Activated CD4-positive, alpha-beta T cell treated with anti-CD3 and anti-CD28 coated beads for 36 hours (primary cell): ENCODE data around the gene TREH. TPM values are rescaled to one million over a fixed set of nuclear protein-coding genes. Genes with fewer than 3 reads are reported as not detected.
"Not testable (repeated sequence)": the region's sequence is repeated elsewhere in the genome, so short reads cannot be mapped to it uniquely, and the experiment has no call there.

ENCODE experiments used
- ATAC-seq: fragments of 200-7000 bp; cut with Tn5 transposase; one replicate; pipeline ENCODE4 v1.10.0; 2021; ENCODE audit warnings: mild to moderate bottlenecking, moderate library complexity
- CTCF ChIA-PET: fragments of 350-600 bp; sonication (Branson Sonifier 250); formaldehyde crosslinking; loops from one replicate; lab custom pipeline; 2021; ENCODE audit warnings: antibody characterized with exemption; lab: Charles Lee
- POLR2A ChIA-PET: fragments of 350-600 bp; sonication (Branson Sonifier 250); formaldehyde crosslinking; loops from one replicate; lab custom pipeline; 2021; ENCODE audit warnings: antibody characterized with exemption, inconsistent platforms; lab: Charles Lee
- DNase-seq: peaks from one replicate; pipeline ENCODE4 v3.0.0-alpha.2; 2020
- H3K27ac Mint-ChIP-seq: one replicate; pipeline ENCODE4 v1.8.0; 2021; ENCODE audit warnings: mixed read lengths
- H3K27me3 Mint-ChIP-seq: one replicate; pipeline ENCODE4 v1.8.0; 2021; ENCODE audit warnings: mixed read lengths
- H3K36me3 Mint-ChIP-seq: one replicate; pipeline ENCODE4 v1.8.0; 2021; ENCODE audit warnings: low read depth, mixed read lengths
- H3K4me1 Mint-ChIP-seq: one replicate; pipeline ENCODE4 v1.8.0; 2021; ENCODE audit warnings: mixed read lengths
- H3K4me3 Mint-ChIP-seq: one replicate; pipeline ENCODE4 v1.8.0; 2021; ENCODE audit warnings: mild to moderate bottlenecking, moderate library complexity, mixed read lengths
- H3K9me3 Mint-ChIP-seq: one replicate; pipeline ENCODE4 v1.8.0; 2021; ENCODE audit warnings: low read depth, mixed read lengths
- intact Hi-C, 2 experiments: fragments of 100-400 bp; cut with DNase I in 1 of 2; cut with micrococcal nuclease in 1 of 2; formaldehyde crosslinking; loops; one replicate each; pipeline versions ENCODE4 v1.14.2 to v1.15.1; 2022 to 2024; cut with DNase I, micrococcal nuclease
- total RNA-seq, 2 experiments: library from RNA; stranded (reverse); gene quantifications; one replicate each; pipeline ENCODE4 v1.2.3, GENCODE V29; 2021

Gene TREH
- total RNA-seq, 2 experiments from 2014 or later, result not detected

DNA sequence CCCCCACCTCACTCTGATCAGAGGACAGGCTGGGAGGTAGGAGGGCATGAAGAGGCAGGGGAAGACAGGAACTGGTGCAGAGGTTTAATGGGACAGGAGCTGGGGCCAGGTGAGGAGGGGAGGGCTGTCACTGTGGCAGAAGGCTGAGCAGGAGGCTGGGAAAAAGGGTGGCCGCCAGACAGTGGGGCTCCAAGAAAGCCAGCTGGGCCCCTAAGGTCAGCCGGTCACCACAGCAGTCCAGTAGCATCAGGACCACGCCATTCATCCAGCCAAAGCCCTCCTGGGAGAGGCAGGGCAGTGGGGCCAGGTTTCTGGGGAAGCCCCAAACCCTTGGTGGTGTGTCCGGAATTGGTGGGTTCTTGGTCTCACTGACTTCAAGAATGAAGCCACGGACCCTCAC is 8.5 kb upstream of the TREH start:
- CTCF ChIA-PET, result interaction anchor here (0.6 to 1.1 kb wide), 5 partner anchors 21 to 267 kb away, joined by 3 to 5 read pairs (median 3); partner anchors contain the start of gene CXCR5
- DNase-seq (no peak), ATAC-seq (no peak)
- Mint-ChIP-seq H3K4me3 (no peak overlapping the region), H3K27ac (no peak overlapping the region), H3K4me1 (peaks cover 33% of the 10 kb centered on the region), H3K36me3 (no peaks in the 10 kb centered on the region), H3K9me3 (no peaks in the 10 kb centered on the region), H3K27me3 (no peaks in the 10 kb centered on the region)
- intact Hi-C loops, result no loop called here
- POLR2A ChIA-PET, result no interaction called here

DNA sequence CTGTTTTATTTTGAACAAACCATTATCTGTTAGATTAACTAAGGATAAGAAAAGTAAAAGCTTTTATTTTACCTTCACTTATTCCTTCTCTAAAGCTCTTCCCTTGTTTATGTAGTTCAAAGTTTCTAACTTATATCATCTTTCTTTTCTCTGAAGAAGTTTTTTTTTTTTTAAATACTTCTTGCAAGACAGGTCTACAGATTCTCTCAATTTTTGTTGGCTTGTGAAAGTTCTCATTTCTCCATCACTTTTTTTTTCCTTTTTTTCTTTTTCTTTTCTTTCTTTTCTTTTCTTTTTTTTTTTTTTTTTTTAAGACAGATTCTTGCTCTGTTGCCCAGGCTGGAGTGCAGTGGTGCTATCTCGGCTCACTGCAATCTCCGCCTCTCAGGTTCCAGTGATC is 4.7 kb upstream of the TREH start:
- CTCF ChIA-PET, result interaction anchor here (0.6 to 0.8 kb wide), 3 partner anchors 23 to 514 kb away, joined by 3 to 7 read pairs (median 3); no protein-coding TSS in a partner anchor

DNA sequence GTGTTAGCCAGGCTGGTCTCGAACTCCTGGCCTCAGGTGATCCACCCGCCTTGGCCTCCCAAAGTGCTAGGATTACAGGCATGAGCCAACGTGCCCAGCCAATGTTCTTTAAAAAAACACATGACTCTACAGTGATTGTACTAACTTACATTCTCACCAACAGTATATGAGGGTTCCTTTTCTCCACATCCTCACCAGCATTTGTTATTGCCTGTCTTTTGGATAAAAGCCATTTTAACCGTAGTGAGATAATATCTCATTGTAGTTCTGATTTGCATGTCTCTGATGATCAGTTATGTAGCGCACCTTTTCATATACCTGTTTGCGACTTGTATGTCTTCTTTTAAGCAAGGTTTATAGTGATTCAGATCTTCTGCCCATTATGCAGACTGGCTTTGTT is 3.5 kb upstream of the TREH start:
- ATAC-seq, H3K27ac Mint-ChIP-seq, intact Hi-C loops, H3K4me3 Mint-ChIP-seq, H3K27me3 Mint-ChIP-seq, H3K4me1 Mint-ChIP-seq, H3K9me3 Mint-ChIP-seq, POLR2A ChIA-PET, DNase-seq, H3K36me3 Mint-ChIP-seq, CTCF ChIA-PET: not testable (repeated sequence)

More for the DNA sequence above, 4.7 kb upstream of the TREH start:
- peaks cover 6% of the 10 kb centered on the region for H3K4me1 Mint-ChIP-seq
- H3K27ac Mint-ChIP-seq, result no peak overlapping the region
- DNase-seq (no peak), ATAC-seq (no peak)
- H3K36me3 Mint-ChIP-seq, result no peaks in the 10 kb centered on the region
- H3K4me3 Mint-ChIP-seq, result no peak overlapping the region
- POLR2A ChIA-PET, result no interaction called here
- H3K9me3 Mint-ChIP-seq, result no peaks in the 10 kb centered on the region
- intact Hi-C loops, result no loop called here
- no peaks in the 10 kb centered on the region for H3K27me3 Mint-ChIP-seq

DNA sequence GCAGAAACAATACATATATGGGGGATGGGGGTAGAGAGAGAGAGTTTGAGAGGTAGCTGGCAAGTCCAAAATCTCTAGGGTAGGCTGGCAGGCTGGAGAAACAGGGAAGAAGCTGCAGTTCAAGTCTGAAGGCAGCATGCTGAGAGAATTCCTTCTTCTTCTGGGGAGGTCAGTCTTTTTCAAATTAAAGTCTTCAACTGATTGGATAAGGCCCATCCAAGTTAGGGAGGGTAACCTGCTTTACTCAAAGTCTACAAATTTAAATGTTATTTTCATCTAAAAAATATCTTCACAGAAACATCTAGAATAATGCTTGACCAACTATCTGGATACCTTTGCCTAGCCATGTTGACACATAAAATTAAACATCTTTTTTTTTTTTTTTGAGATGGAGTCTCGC is 2.9 kb upstream of the TREH start:
- POLR2A ChIA-PET, result no interaction called here
- Mint-ChIP-seq H3K9me3 (no peaks in the 10 kb centered on the region), H3K27ac (no peak overlapping the region), H3K27me3 (no peaks in the 10 kb centered on the region), H3K36me3 (no peaks in the 10 kb centered on the region), H3K4me1 (no peaks in the 10 kb centered on the region), H3K4me3 (no peak overlapping the region)
- intact Hi-C loops, result no loop called here
- DNase-seq (no peak), ATAC-seq (no peak)
- CTCF ChIA-PET, result interaction anchor here (0.6 kb wide), 1 partner anchor 305 kb away, joined by 4 read pairs; no protein-coding TSS in a partner anchor

DNA sequence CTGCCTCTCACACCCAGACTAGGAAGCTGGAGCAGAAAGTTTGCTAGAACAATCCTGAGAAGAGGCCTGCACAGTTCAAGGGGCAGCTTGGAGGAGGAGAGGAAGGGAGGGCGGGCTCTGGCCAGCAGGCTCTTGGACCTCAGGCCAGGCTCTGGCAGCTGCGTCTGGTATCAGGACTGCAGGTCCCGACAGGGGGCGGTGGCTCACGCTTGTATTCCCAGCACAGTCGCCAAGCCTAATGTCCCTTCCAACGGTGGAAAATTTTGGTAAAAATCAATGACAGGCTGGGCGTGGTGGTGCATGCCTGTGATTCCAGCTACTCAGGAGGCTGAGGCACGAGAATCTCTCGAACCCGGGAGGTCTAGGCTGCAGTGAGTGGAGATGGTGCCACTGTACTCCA is 542 bp downstream of the TREH start:
- not testable (repeated sequence) for DNase-seq
- CTCF ChIA-PET, result interaction anchor here (0.7 to 1.5 kb wide), 4 partner anchors 11 to 337 kb away, joined by 3 to 5 read pairs (median 3); no protein-coding TSS in a partner anchor

DNA sequence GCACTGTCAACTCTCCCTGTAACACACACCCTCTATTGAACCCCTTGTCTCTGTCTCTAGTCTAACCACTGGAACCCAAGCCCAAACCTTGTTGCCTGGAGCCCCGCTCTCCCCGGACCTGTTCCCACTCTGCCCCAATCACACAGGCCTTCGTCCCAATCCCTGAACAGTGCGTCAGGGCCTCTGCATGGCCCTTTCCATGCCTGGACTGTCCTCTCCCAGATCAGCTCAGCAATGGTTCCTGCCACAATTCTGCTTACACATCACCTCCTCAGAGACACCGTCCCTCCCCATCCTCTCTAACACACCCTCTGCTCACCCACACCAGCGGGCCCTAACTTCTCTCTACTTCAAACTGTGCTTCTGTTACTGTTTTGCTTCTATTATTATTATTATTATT is 1.5 kb downstream of the TREH start:
- intact Hi-C loops, result loop anchor here in 1 of 2 experiments (1.0 kb wide), 1 partner anchor 14 kb away; no protein-coding TSS in a partner anchor
- H3K9me3 Mint-ChIP-seq, result peaks cover 5% of the 10 kb centered on the region

More for the DNA sequence above, 542 bp downstream of the TREH start:
- H3K27ac Mint-ChIP-seq, H3K4me1 Mint-ChIP-seq, ATAC-seq, H3K36me3 Mint-ChIP-seq, H3K9me3 Mint-ChIP-seq, POLR2A ChIA-PET, H3K4me3 Mint-ChIP-seq, H3K27me3 Mint-ChIP-seq: not testable (repeated sequence)
- intact Hi-C loops, result loop anchor here in 1 of 2 experiments (1.0 kb wide), 1 partner anchor 13 kb away; no protein-coding TSS in a partner anchor

DNA sequence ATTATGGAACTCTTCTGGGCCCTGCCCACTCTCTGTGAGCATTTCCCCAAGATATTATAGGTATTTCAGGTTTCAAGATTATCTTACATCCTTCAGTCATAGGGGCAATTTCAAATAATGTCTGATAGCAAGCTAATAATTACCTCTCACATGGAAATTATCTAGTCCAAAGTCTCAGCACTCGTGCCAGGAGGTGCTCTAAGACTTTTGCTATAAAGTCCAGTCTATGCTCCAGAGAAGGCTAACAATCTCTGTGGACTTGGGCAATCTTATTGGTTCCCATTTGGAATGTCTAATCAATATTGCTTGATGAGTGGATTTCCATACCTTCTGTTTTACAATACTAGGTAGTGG is 5.4 kb downstream of the TREH start:
- H3K4me1 Mint-ChIP-seq, result no peaks in the 10 kb centered on the region
- peaks cover 10% of the 10 kb centered on the region for H3K9me3 Mint-ChIP-seq
- ATAC-seq, result no peak
- ChIA-PET POLR2A (no interaction called here), CTCF (interaction anchor here (1.0 kb wide), 1 partner anchor 15 kb away, joined by 3 read pairs; no protein-coding TSS in a partner anchor)
- H3K4me3 Mint-ChIP-seq, result no peak overlapping the region
- H3K27ac Mint-ChIP-seq, result no peak overlapping the region
- no peak for DNase-seq
- H3K27me3 Mint-ChIP-seq, result peaks cover 8% of the 10 kb centered on the region
- intact Hi-C loops, result no loop called here
- H3K36me3 Mint-ChIP-seq, result no peaks in the 10 kb centered on the region

More for the DNA sequence above, 1.5 kb downstream of the TREH start:
- no peak for ATAC-seq
- H3K27me3 Mint-ChIP-seq, result no peaks in the 10 kb centered on the region
- ChIA-PET CTCF (interaction anchor here (1.2 to 1.3 kb wide), 2 partner anchors 12 to 14 kb away, joined by 3 to 5 read pairs; no protein-coding TSS in a partner anchor), POLR2A (no interaction called here)
- H3K4me3 Mint-ChIP-seq, result no peak overlapping the region
- H3K27ac Mint-ChIP-seq, result no peak overlapping the region
- H3K36me3 Mint-ChIP-seq, result no peaks in the 10 kb centered on the region
- DNase-seq, result no peak
- H3K4me1 Mint-ChIP-seq, result no peaks in the 10 kb centered on the region

DNA sequence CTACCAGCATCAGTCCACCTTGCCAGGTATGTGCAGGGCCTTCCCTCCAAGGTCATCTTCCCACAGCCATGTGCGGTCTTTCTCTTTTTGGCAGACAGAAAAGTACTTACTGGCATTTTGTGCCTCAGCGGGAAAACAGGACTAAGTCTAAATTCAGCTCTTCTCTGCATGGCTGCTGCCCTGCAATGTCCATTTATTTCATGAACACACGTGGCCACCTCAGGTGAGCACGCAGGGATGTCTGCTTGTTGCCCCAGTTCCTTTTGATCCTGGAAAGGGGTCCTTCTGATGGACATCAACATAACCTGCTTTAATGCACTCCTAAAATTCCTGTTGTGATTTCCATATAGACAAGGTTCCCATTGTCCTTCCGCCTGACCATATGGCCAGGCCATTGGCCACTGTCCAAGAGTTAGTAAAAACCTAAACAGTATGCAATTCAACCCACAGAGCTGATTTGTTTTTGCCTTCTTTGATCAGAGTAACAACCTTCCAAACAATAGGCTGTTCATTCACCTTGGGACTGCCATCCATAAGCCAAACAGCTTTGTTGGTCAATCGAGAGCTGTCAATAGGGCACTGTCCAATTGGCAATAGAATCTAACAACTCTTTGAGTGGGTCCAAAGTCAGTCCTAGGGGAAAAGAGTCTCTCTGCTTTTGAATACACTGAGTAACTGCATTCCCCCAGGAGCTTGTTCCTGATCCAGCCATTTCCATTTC is 5.9 kb downstream of the TREH start:
- DNase-seq, result no peak
- Mint-ChIP-seq H3K36me3 (no peaks in the 10 kb centered on the region), H3K9me3 (peaks cover 10% of the 10 kb centered on the region), H3K27ac (no peak overlapping the region), H3K27me3 (peaks cover 8% of the 10 kb centered on the region), H3K4me1 (no peaks in the 10 kb centered on the region), H3K4me3 (no peak overlapping the region)
- CTCF ChIA-PET, result interaction anchor here (1.0 kb wide), 1 partner anchor 16 kb away, joined by 3 read pairs; no protein-coding TSS in a partner anchor
- intact Hi-C loops, result no loop called here
- POLR2A ChIA-PET, result no interaction called here
- ATAC-seq, result no peak

DNA sequence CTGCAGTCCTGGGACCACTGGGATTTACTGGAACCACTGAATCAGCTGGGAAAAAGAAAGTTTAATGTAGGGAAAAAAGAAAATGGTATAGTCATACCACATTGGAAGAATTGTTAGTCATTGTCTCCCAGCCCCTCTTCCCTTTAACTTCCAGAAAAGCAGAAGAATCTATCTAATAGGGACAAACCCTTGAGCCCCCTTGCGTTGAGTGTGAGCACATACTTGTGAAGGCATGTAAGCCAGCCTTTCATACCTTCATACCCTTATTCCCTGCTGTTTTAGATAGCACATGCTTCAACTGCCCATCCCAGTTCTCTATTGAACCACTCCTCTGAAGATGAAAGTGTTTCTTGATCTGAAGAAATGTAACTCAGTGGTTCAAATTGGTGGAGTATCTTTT is 6.6 kb downstream of the TREH start:
- Mint-ChIP-seq H3K9me3 (peaks cover 10% of the 10 kb centered on the region), H3K27ac (no peak overlapping the region), H3K27me3 (peaks cover 8% of the 10 kb centered on the region), H3K4me3 (no peak overlapping the region), H3K4me1 (no peaks in the 10 kb centered on the region), H3K36me3 (no peaks in the 10 kb centered on the region)
- POLR2A ChIA-PET, result no interaction called here
- ATAC-seq (no peak), DNase-seq (no peak)
- intact Hi-C loops, result no loop called here
- CTCF ChIA-PET, result interaction anchor here (1.3 kb wide), 1 partner anchor 61 kb away, joined by 4 read pairs; no protein-coding TSS in a partner anchor

DNA sequence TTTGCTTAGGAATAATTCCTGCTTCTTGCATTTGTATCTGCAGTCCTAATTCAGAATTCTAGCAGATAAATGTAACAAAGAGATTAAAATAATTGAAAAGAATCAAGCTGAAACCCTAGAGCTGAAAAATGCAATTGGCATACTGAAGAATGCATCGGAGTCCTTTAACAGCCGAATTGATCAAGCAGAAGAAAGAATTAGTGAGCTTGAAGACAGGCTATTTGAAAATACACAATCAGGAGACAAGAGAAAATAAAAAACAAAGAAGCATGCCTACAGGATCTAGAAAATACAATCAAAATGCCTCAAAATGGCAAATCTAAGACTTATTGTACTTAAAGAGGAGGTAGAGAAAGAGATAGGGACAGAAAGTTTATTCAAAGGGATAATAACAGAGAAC is 8.2 kb downstream of the TREH start:
- peaks cover 3% of the 10 kb centered on the region for H3K4me1 Mint-ChIP-seq
- H3K27ac Mint-ChIP-seq, result no peak overlapping the region
- DNase-seq (no peak), ATAC-seq (no peak)
- no peak overlapping the region for H3K4me3 Mint-ChIP-seq
- peaks cover 5% of the 10 kb centered on the region for H3K9me3 Mint-ChIP-seq
- H3K36me3 Mint-ChIP-seq, result no peaks in the 10 kb centered on the region
- H3K27me3 Mint-ChIP-seq, result peaks cover 8% of the 10 kb centered on the region
- ChIA-PET CTCF (interaction anchor here (0.6 to 0.9 kb wide), 2 partner anchors 66 to 168 kb away, joined by 3 read pairs; no protein-coding TSS in a partner anchor), POLR2A (no interaction called here)
- intact Hi-C loops, result no loop called here

DNA sequence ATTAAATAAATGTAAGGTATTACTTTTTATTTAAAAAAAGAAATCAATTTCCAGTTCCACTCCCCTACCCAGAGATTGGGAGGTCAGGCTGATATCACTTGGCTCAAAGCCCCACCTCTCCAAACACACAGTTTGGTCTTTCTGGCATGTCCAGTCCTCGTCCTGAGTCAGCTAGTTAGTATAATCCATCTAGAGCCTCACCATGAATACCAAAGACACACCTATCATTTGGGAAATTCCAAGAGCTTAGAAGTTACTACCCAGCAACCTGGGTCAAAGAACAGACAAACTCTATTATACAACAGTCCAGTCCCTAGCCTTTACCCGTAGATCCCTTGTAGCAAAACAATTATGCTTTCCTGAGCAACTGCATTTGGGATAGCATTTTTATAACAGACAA is 9.4 kb downstream of the TREH start:
- H3K4me3 Mint-ChIP-seq, result no peak overlapping the region

More for the DNA sequence above, 9.4 kb downstream of the TREH start:
- Mint-ChIP-seq H3K4me1 (peaks cover 5% of the 10 kb centered on the region), H3K27ac (no peak overlapping the region), H3K36me3 (no peaks in the 10 kb centered on the region), H3K27me3 (peaks cover 8% of the 10 kb centered on the region), H3K9me3 (peaks cover 5% of the 10 kb centered on the region)
- no peak for DNase-seq
- no peak for ATAC-seq
- POLR2A ChIA-PET, result no interaction called here
- intact Hi-C loops, result no loop called here
- CTCF ChIA-PET, result interaction anchor here (0.6 to 1.1 kb wide), 5 partner anchors 17 to 303 kb away, joined by 3 read pairs; no protein-coding TSS in a partner anchor
